T-helper 1 cell treated with Interleukin-12 subunit alpha and Interleukin-12 subunit beta and Interleukin-4 antibody, amounts not matched to agents 30 μg/mL and 1 μg/mL, for 36 hours (primary cell): ENCODE measurements around the gene GAK.

Experiments used
- H3K27ac Mint-ChIP-seq: one replicate; pipeline ENCODE4 v1.8.0; 2021; ENCODE audit warnings: mild to moderate bottlenecking, mixed read lengths
- H3K27me3 Mint-ChIP-seq: one replicate; pipeline ENCODE4 v1.8.0; 2021; ENCODE audit warnings: low read depth, mixed read lengths
- H3K36me3 Mint-ChIP-seq: one replicate; pipeline ENCODE4 v1.8.0; 2021; ENCODE audit warnings: low read depth, mixed read lengths
- H3K4me1 Mint-ChIP-seq: one replicate; pipeline ENCODE4 v1.8.0; 2021; ENCODE audit warnings: low read depth, mixed read lengths
- H3K4me3 Mint-ChIP-seq: one replicate; pipeline ENCODE4 v1.8.0; 2021; ENCODE audit warnings: mild to moderate bottlenecking, moderate library complexity, mixed read lengths
- H3K9me3 Mint-ChIP-seq: one replicate; pipeline ENCODE4 v1.8.0; 2021; ENCODE audit warnings: mixed read lengths

Gene GAK

DNA sequence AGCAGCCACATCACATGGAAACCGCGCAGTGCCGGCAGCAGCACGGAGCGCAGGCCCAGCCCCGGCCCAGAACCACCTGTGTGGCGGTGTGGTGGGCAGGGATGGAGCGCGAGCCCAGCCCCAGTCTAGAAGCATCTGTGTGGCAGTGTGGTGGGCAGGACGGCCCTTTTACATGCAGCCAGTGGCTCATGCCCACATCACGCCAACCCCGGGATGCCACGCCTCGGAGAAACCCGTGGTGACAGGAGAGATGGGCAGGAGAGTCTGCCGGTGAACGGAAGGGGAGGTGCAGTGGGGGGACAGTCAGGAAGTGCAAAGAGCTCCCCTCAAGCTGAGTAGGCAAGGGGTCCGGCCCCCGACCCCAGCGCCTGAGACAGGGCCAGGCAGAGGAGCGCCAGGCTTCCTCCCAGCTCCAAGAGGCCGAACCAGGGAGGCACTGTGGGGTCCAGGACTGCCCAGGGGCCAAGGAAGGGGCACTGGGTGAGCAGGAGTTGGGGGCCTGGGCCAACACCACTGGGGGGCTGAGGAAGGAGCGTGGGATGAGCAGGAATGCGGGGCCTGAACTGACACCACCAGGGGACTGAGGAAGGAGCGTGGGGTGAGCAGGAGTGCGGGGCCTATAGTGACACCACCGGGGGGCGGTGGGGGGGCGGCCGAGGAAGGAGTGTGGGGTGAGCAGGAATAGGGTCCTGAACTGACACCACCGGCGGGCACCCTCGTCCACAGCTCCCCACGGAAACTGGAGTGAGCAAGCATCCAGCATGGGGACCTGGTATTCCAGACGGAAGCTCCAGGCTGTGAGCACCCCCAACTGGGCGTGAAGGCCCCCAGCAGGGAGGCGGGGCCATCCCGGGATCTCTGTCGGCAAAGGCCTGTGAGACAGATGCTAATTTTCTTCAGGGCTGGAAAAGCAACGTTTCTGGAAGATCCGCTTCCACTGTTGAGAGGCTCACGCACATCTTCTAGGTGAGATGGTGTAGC is 28.8 kb downstream of the GAK start:
- H3K27ac Mint-ChIP-seq: no peak overlapping the region
- H3K36me3 Mint-ChIP-seq: peaks cover 22% of the 10 kb centered on the region
- no peaks in the 10 kb centered on the region for H3K9me3 Mint-ChIP-seq

GRCh38 chr4:901192-901910 is 30.8 kb downstream of the GAK start:
- H3K9me3 Mint-ChIP-seq: no peaks in the 10 kb centered on the region
- H3K36me3 Mint-ChIP-seq: peaks cover 25% of the 10 kb centered on the region
- H3K27ac Mint-ChIP-seq: no peak overlapping the region
- H3K4me3 Mint-ChIP-seq: no peak overlapping the region
- no peaks in the 10 kb centered on the region for H3K27me3 Mint-ChIP-seq
- H3K4me1 Mint-ChIP-seq: peaks cover 4% of the 10 kb centered on the region

More for the DNA sequence above, 28.8 kb downstream of the GAK start:
- Mint-ChIP-seq H3K4me1 (peaks cover 6% of the 10 kb centered on the region), H3K27me3 (no peaks in the 10 kb centered on the region), H3K4me3 (no peak overlapping the region)

DNA sequence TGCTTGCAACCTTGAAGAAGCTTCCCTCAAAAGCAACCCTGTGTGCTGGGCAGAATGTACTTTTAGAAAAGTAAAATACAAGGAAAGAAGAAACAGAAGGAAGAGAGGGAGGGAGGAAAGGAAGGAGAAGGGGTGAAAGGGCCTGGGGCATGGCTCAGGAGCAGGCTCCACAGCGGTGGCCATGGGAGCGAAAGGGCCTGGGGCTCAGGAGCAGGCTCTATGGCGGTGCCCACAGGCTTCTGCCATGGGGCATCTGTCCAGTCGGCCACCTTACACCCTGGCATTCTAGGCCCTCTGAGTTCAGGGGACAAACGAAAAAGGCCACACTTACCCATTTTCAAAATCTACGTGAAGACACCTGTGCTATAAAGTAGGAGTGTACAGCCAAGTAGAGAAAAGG is 31.4 kb downstream of the GAK start:
- H3K4me3 Mint-ChIP-seq: no peak overlapping the region
- no peaks in the 10 kb centered on the region for H3K27me3 Mint-ChIP-seq
- no peak overlapping the region for H3K27ac Mint-ChIP-seq
- H3K36me3 Mint-ChIP-seq: peaks cover 22% of the 10 kb centered on the region
- H3K9me3 Mint-ChIP-seq: no peaks in the 10 kb centered on the region
- peaks cover 4% of the 10 kb centered on the region for H3K4me1 Mint-ChIP-seq

DNA sequence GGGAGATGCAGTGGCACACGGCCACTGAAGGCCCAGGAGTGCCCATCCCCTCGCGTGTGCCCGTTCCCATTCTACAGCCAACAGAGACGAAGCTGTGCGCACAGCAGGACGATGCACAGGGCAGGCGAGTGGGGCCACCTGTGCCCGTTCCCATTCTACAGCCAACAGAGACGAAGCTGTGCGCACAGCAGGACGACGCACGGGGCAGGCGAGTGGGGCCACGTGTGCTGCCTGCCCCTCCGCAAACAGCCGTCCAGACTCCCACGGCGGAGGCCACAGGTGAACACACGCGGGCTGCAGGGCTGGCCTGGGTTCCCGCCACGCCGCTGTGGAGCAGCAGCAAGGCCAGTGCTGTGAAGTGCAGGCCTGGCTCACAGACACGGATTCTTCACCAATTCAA is 32.0 kb downstream of the GAK start:
- Mint-ChIP-seq H3K9me3 (no peaks in the 10 kb centered on the region), H3K27me3 (no peaks in the 10 kb centered on the region)

DNA sequence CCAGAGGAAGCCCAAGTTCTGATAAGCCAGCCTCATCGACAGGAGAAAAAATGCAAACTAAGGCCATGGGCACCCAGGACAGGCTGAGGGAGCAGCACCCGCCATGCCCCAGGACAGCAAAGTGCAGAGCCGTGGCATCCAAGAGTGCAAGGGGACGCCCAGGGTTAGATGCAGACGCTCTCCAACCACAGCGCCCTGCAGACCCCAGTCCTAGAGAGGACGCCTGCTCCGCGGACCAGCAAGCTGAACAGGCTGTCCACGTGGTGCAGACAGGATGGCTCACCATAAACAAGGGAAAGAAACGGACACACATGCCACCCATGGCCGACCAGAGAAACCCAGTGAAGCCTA is 32.6 kb downstream of the GAK start:
- Mint-ChIP-seq H3K9me3 (no peaks in the 10 kb centered on the region), H3K4me1 (peaks cover 4% of the 10 kb centered on the region), H3K27me3 (no peaks in the 10 kb centered on the region), H3K27ac (no peak overlapping the region), H3K4me3 (no peak overlapping the region), H3K36me3 (peaks cover 19% of the 10 kb centered on the region)

More for the DNA sequence above, 32.0 kb downstream of the GAK start:
- Mint-ChIP-seq H3K4me3 (no peak overlapping the region), H3K27ac (no peak overlapping the region), H3K36me3 (peaks cover 19% of the 10 kb centered on the region), H3K4me1 (peaks cover 4% of the 10 kb centered on the region)

- Mint-ChIP-seq H3K4me1 (peaks cover 4% of the 10 kb centered on the region), H3K27me3 (no peaks in the 10 kb centered on the region), H3K27ac (no peak overlapping the region), H3K4me3 (no peak overlapping the region), H3K36me3 (peaks cover 19% of the 10 kb centered on the region), H3K9me3 (no peaks in the 10 kb centered on the region)
Observed at GRCh38 chr4:898869-899555, 33.1 kb downstream of the GAK start.

- Mint-ChIP-seq H3K36me3 (peaks cover 21% of the 10 kb centered on the region), H3K4me1 (peaks cover 4% of the 10 kb centered on the region), H3K9me3 (no peaks in the 10 kb centered on the region), H3K27ac (no peak overlapping the region), H3K4me3 (no peak overlapping the region), H3K27me3 (no peaks in the 10 kb centered on the region)
Observed at GRCh38 chr4:898123-898522, 34.0 kb downstream of the GAK start.

- no peak overlapping the region for H3K4me3 Mint-ChIP-seq
- no peaks in the 10 kb centered on the region for H3K9me3 Mint-ChIP-seq
- H3K4me1 Mint-ChIP-seq: peaks cover 4% of the 10 kb centered on the region
- peaks cover 15% of the 10 kb centered on the region for H3K36me3 Mint-ChIP-seq
- no peak overlapping the region for H3K27ac Mint-ChIP-seq
- no peaks in the 10 kb centered on the region for H3K27me3 Mint-ChIP-seq
Observed at GRCh38 chr4:896630-897029, 35.5 kb downstream of the GAK start.

- Mint-ChIP-seq H3K9me3 (no peaks in the 10 kb centered on the region), H3K36me3 (peaks cover 15% of the 10 kb centered on the region), H3K4me3 (no peak overlapping the region), H3K27ac (no peak overlapping the region), H3K27me3 (no peaks in the 10 kb centered on the region), H3K4me1 (peaks cover 4% of the 10 kb centered on the region)
Observed at GRCh38 chr4:896216-896615, 35.9 kb downstream of the GAK start.

DNA sequence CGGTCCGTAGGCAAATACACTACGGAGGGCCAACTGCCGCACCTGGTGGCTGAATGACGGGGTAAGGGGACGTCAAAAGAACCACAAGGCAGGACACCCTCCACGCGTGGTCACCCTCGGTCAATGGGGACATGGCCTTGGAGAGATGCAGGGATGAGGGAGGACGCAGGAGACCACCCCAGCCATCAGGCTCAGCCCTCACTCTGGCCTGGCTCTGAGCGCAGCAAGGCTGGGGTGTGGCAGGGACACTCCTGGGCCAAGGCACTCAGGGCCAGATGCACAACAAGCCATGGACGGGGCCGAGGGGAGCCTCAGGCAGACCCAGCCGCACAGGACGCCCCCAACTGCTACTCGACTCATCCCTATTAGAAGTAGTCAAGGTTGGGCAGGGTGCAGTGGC is 36.5 kb downstream of the GAK start:
- no peak overlapping the region for H3K27ac Mint-ChIP-seq
- peaks cover 17% of the 10 kb centered on the region for H3K36me3 Mint-ChIP-seq
- no peaks in the 10 kb centered on the region for H3K9me3 Mint-ChIP-seq
- no peak overlapping the region for H3K4me3 Mint-ChIP-seq
- H3K4me1 Mint-ChIP-seq: peaks cover 4% of the 10 kb centered on the region
- no peaks in the 10 kb centered on the region for H3K27me3 Mint-ChIP-seq

DNA sequence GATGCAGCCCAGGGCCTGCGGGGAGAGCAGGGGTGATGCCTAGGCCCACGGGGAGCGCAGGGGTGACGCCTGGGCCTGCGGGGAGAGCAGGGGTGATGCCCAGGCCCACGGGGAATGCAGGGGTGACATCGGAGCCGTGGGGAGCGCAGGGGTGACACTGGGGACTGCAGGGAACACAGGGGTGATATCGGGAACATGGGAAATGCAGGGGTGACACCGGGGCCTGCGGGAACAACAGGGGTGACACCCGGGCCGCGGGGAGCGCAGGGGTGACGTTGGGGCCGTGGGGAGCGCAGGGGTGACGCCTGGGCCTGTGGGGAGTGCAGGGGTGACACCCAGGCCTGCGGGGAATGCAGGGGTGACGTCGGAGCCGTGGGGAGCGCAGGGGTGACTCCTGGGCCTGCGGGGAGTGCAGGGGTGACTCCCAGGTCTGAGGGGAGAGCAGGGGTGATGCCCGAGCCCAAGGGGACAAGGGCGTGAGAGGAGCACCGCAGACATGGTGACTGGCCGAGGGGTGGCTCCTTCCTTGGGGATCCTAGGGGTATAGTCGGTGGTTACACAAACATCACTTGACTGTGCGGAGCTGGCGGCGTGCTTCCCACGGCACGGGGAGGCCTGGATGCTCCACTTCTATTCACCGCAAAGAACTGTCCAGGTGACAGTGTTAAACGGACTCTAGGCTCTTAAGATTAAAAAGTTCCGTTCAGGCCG is 38.0 kb downstream of the GAK start:
- Mint-ChIP-seq H3K4me3 (no peak overlapping the region), H3K27me3 (no peaks in the 10 kb centered on the region), H3K4me1 (peaks cover 1% of the 10 kb centered on the region), H3K9me3 (no peaks in the 10 kb centered on the region), H3K36me3 (peaks cover 15% of the 10 kb centered on the region), H3K27ac (no peak overlapping the region)

DNA sequence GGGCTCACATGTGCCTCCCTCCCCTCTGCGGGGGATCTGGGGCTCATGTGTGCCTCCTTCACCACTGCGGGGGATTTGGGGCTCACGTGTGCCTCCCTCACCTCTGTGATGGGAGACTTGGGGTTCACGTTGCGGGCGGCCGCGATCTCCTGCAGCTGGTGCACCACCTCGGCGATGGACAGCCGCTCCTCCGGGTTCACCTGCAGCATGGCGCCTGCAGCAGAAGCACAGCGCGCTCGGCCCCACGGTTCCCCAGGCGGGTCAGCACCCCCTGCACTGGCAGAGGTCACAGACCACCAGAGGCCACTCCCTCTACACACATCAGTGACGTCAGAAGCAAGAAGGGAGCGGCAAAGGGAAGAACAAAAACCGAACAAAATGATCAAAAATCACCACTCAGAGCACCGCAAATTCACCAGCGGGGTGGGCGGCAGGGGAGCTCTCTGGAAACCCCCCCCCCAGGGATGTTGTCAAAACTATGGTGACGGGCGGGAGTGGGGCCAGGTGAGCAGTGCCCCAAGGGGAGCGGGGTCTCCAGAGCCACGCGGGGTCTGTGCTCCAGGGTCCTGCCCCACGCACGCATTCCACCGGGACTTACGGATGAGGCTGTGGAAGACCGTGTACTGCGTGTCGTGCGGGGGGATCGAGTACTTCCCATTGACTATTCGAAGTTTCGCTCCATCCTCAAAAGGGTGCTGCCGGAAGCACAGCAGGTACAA is 38.7 kb downstream of the GAK start:
- no peak overlapping the region for H3K27ac Mint-ChIP-seq
- H3K9me3 Mint-ChIP-seq: no peaks in the 10 kb centered on the region
- H3K27me3 Mint-ChIP-seq: no peaks in the 10 kb centered on the region
- no peaks in the 10 kb centered on the region for H3K4me1 Mint-ChIP-seq
- H3K4me3 Mint-ChIP-seq: no peak overlapping the region
- H3K36me3 Mint-ChIP-seq: peaks cover 12% of the 10 kb centered on the region

DNA sequence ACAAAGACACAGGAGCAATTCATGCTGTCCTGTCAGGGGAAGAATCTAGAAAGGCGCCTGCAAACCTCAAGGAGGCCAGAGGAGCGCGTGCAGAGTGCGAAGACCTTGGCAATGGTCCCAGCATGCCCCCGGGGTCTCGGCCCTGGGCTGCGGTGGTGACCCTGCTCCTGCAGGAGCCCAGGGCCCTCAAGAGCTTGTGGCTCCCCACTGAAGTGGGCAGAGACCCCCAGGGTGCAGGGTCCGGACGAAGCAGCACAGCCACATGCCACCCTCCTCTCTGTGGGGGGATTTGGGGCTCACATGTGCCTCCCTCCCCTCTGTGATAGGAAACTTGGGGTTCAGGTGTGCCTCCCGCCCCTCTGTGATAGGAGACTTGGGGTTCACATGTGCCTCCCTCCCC is 39.3 kb downstream of the GAK start:
- H3K27ac Mint-ChIP-seq: no peak overlapping the region
- no peaks in the 10 kb centered on the region for H3K9me3 Mint-ChIP-seq
- peaks cover 15% of the 10 kb centered on the region for H3K36me3 Mint-ChIP-seq

DNA sequence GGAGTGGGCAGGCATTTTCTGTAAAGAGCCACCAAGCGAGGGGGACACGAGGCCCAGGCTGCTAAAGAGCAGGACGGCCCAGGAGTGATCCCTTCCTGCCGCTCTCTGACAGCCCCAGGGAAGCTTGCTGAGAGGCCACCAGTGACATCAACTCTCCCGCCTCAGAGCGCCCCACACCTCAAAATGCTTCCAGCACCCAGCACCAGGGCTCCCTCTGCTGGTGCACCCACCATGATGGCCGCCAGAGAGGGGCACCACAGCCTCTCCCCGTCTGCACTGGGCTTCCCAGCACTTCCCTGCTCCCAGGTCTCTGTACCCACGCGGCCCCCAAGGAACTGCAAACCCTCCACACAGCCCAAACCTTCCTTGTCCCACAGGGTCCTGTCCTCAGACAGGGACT is 40.4 kb downstream of the GAK start:
- Mint-ChIP-seq H3K4me3 (no peak overlapping the region), H3K9me3 (no peaks in the 10 kb centered on the region), H3K27ac (no peak overlapping the region), H3K36me3 (peaks cover 19% of the 10 kb centered on the region), H3K4me1 (no peaks in the 10 kb centered on the region), H3K27me3 (no peaks in the 10 kb centered on the region)

More for the DNA sequence above, 39.3 kb downstream of the GAK start:
- no peak overlapping the region for H3K4me3 Mint-ChIP-seq
- no peaks in the 10 kb centered on the region for H3K4me1 Mint-ChIP-seq
- H3K27me3 Mint-ChIP-seq: no peaks in the 10 kb centered on the region
